ENCODE results near the gene TMEM106C. TPM values are rescaled to one million over a fixed set of nuclear protein-coding genes. Genes with fewer than 3 reads are reported as not detected.

TMEM106C gene
- total and polyA plus RNA-seq, 2 of the 13 experiments (the other 11 are each of a cell fraction or from before 2014, with no cell fraction given), result 132 to 192 TPM

DNA sequence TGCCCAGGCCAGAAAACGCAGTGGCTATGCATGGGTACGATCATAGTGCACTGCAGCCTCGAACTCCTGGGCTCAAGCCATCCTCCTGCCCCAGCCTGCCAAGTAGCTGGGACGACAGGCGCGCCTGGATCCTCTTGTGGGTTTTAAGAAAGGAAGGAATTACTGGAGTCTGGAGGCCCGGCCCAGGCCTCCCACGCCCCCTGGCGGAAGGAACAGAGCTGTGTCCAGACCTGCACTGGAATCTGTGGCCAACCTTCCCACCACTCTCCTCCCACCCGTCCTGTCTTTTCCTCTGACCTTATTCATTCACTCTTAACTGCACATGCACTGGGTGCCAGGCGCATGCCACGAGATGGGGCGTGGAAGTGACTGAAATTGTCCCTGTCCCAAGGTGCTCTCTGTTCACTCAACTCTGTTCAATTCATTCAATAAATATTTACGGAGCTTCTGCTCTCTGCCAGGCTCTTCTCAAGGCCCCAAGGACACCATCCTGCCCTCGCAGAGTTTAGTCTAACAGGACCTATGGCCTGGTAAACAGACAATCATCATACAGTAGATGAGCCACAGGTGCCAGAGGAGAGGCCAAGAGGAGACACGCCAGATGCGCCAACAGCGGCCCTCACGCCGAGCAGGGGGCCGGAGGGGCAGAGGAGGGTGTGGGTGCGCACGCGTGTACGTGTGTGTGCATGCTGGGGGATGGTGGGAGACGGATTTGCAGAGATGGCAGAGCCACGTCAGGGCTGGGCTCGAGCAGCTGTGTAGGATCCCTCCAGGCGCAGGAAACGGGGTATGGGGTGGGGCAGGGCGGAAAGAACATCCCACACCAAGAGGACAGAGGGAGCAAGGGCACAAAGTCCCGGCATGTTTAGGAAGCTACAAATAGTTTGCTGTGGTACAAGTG lies 13.7 kb upstream of the TMEM106C start (continued):
- TF ChIP-seq, protein P1, sequence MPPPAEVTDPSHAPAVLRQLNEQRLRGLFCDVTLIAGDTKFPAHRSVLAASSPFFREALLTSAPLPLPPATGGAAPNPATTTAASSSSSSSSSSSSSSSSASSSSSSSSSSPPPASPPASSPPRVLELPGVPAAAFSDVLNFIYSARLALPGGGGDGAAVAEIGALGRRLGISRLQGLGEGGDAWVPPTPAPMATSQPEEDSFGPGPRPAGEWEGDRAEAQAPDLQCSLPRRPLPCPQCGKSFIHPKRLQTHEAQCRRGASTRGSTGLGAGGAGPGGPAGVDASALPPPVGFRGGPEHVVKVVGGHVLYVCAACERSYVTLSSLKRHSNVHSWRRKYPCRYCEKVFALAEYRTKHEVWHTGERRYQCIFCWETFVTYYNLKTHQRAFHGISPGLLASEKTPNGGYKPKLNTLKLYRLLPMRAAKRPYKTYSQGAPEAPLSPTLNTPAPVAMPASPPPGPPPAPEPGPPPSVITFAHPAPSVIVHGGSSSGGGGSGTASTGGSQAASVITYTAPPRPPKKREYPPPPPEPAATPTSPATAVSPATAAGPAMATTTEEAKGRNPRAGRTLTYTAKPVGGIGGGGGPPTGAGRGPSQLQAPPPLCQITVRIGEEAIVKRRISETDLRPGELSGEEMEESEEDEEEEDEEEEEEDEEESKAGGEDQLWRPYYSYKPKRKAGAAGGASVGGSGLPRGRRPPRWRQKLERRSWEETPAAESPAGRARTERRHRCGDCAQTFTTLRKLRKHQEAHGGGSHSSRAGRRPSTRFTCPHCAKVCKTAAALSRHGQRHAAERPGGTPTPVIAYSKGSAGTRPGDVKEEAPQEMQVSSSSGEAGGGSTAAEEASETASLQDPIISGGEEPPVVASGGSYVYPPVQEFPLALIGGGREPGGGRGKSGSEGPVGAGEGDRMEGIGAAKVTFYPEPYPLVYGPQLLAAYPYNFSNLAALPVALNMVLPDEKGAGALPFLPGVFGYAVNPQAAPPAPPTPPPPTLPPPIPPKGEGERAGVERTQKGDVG (CRISPR knock-in tag; IDR thresholded peaks at IDR 0.05; ENCODE audit: borderline replicate concordance), result no peak
- TF ChIP-seq, protein P2, sequence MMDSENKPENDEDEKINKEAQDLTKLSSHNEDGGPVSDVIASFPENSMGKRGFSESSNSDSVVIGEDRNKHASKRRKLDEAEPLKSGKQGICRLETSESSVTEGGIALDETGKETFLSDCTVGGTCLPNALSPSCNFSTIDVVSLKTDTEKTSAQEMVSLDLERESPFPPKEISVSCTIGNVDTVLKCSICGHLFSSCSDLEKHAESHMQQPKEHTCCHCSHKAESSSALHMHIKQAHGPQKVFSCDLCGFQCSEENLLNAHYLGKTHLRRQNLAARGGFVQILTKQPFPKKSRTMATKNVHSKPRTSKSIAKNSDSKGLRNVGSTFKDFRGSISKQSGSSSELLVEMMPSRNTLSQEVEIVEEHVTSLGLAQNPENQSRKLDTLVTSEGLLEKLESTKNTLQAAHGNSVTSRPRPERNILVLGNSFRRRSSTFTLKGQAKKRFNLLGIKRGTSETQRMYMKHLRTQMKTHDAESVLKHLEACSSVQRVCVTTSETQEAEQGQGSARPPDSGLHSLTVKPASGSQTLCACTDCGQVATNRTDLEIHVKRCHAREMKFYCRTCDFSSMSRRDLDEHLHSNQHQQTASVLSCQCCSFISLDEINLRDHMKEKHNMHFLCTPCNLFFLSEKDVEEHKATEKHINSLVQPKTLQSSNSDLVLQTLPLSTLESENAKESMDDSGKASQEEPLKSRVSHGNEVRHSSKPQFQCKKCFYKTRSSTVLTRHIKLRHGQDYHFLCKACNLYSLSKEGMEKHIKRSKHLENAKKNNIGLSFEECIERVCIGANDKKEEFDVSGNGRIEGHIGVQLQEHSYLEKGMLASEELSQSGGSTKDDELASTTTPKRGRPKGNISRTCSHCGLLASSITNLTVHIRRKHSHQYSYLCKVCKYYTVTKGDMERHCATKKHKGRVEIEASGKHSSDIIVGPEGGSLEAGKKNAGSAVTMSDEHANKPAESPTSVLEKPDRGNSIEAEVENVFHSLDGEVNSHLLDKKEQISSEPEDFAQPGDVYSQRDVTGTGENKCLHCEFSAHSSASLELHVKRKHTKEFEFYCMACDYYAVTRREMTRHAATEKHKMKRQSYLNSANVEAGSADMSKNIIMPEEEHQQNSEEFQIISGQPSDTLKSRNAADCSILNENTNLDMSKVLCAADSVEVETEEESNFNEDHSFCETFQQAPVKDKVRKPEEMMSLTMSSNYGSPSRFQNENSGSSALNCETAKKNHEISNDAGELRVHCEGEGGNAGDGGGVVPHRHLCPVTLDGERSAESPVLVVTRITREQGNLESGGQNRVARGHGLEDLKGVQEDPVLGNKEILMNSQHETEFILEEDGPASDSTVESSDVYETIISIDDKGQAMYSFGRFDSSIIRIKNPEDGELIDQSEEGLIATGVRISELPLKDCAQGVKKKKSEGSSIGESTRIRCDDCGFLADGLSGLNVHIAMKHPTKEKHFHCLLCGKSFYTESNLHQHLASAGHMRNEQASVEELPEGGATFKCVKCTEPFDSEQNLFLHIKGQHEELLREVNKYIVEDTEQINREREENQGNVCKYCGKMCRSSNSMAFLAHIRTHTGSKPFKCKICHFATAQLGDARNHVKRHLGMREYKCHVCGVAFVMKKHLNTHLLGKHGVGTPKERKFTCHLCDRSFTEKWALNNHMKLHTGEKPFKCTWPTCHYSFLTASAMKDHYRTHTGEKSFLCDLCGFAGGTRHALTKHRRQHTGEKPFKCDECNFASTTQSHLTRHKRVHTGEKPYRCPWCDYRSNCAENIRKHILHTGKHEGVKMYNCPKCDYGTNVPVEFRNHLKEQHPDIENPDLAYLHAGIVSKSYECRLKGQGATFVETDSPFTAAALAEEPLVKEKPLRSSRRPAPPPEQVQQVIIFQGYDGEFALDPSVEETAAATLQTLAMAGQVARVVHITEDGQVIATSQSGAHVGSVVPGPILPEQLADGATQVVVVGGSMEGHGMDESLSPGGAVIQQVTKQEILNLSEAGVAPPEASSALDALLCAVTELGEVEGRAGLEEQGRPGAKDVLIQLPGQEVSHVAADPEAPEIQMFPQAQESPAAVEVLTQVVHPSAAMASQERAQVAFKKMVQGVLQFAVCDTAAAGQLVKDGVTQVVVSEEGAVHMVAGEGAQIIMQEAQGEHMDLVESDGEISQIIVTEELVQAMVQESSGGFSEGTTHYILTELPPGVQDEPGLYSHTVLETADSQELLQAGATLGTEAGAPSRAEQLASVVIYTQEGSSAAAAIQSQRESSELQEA (CRISPR knock-in tag; IDR thresholded peaks at IDR 0.05; ENCODE audit: not compliant biosample characterization), result no peak
- no peak for TF ChIP-seq ZNF225 (CRISPR knock-in tag; IDR thresholded peaks at IDR 0.05)
- TF ChIP-seq DPF2 (CRISPR knock-in tag; IDR thresholded peaks at IDR 0.05; ENCODE audit: borderline replicate concordance, low read depth), result peak; percentile 48
- TF ChIP-seq IRF9 (CRISPR knock-in tag; IDR thresholded peaks at IDR 0.05; ENCODE audit: borderline replicate concordance), result no peak
- TF ChIP-seq, protein P3, sequence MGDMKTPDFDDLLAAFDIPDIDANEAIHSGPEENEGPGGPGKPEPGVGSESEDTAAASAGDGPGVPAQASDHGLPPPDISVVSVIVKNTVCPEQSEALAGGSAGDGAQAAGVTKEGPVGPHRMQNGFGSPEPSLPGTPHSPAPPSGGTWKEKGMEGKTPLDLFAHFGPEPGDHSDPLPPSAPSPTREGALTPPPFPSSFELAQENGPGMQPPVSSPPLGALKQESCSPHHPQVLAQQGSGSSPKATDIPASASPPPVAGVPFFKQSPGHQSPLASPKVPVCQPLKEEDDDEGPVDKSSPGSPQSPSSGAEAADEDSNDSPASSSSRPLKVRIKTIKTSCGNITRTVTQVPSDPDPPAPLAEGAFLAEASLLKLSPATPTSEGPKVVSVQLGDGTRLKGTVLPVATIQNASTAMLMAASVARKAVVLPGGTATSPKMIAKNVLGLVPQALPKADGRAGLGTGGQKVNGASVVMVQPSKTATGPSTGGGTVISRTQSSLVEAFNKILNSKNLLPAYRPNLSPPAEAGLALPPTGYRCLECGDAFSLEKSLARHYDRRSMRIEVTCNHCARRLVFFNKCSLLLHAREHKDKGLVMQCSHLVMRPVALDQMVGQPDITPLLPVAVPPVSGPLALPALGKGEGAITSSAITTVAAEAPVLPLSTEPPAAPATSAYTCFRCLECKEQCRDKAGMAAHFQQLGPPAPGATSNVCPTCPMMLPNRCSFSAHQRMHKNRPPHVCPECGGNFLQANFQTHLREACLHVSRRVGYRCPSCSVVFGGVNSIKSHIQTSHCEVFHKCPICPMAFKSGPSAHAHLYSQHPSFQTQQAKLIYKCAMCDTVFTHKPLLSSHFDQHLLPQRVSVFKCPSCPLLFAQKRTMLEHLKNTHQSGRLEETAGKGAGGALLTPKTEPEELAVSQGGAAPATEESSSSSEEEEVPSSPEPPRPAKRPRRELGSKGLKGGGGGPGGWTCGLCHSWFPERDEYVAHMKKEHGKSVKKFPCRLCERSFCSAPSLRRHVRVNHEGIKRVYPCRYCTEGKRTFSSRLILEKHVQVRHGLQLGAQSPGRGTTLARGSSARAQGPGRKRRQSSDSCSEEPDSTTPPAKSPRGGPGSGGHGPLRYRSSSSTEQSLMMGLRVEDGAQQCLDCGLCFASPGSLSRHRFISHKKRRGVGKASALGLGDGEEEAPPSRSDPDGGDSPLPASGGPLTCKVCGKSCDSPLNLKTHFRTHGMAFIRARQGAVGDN (CRISPR knock-in tag; IDR thresholded peaks at IDR 0.05), result peak; percentile 83
- TF ChIP-seq, protein P4, sequence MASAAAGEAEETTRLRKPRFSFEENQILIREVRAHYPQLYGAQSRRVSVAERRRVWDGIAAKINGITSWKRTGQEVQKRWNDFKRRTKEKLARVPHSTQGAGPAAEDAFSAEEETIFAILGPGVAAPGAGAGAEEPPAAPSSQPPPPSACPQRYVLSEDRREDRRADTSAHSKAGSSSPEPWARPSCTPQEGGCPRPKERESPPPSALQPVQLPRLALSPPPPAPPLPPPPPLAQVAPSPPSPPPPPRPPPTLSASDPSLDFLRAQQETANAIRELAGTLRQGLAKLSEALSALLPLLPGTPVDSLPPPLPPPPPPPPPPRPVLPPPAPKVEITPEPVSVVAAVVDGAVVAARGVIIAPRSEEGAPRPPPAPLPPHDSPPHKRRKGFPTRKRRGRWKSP (CRISPR knock-in tag; IDR thresholded peaks at IDR 0.05), result no peak
- TF ChIP-seq BCL6 (CRISPR knock-in tag; IDR thresholded peaks at IDR 0.05), result no peak

All from HepG2 (cell line).